Loucy (cell line): ENCODE measurements around the gene CIAPIN1.

Source experiments
- H2AFZ ChIP-seq: fragments of 200-600 bp; sonication (generic); 2 replicates; pipeline ENCODE4 v1.6.0; 2016; ENCODE audit warnings: antibody characterized with exemption, mild to moderate bottlenecking, low read length, moderate library complexity
- H3F3A ChIP-seq: fragments of 200-600 bp; 2 replicates; pipeline ENCODE4 v1.6.0; 2016; ENCODE audit warnings: antibody characterized with exemption, low read depth, mild to moderate bottlenecking
- H3K27me3 ChIP-seq: fragments of 200-600 bp; sonication (generic); 2 replicates; pipeline ENCODE4 v1.6.1; 2014; ENCODE audit warnings: low read length, mild to moderate bottlenecking; ENCODE audit not compliant: insufficient read depth, poor library complexity, severe bottlenecking
- H3K36me3 ChIP-seq: fragments of 200-600 bp; sonication (generic); 2 replicates; pipeline ENCODE4 v1.6.1; 2016; ENCODE audit warnings: low read length; ENCODE audit not compliant: insufficient read depth
- H3K4me1 ChIP-seq: fragments of 200-600 bp; sonication (generic); 2 replicates; pipeline ENCODE4 v1.5.1; 2014; ENCODE audit warnings: low read length, mild to moderate bottlenecking; ENCODE audit not compliant: insufficient read depth, poor library complexity, severe bottlenecking
- H3K4me2 ChIP-seq: fragments of 200-600 bp; sonication (generic); 2 replicates; pipeline ENCODE4 v1.6.0; 2014; ENCODE audit warnings: antibody characterized with exemption, low read length, low read depth, mild to moderate bottlenecking; ENCODE audit not compliant: poor library complexity, severe bottlenecking
- H3K4me3 ChIP-seq: fragments of 200-600 bp; sonication (generic); 2 replicates; pipeline ENCODE4 v1.5.1; 2014; ENCODE audit warnings: low read length, mild to moderate bottlenecking, mixed read lengths; ENCODE audit not compliant: poor library complexity, severe bottlenecking
- H3K79me2 ChIP-seq: fragments of 200-600 bp; sonication (generic); 2 replicates; pipeline ENCODE4 v1.6.1; 2014; ENCODE audit warnings: low read length; ENCODE audit not compliant: insufficient read depth
- H3K9ac ChIP-seq: fragments of 200-600 bp; sonication (generic); 2 replicates; pipeline ENCODE4 v1.6.0; 2014; ENCODE audit warnings: mild to moderate bottlenecking, low read depth, low read length, moderate library complexity; ENCODE audit not compliant: poor library complexity, severe bottlenecking
- H3K9me2 ChIP-seq: fragments of 200-600 bp; sonication (generic); replicated peaks from 2 replicates; pipeline ENCODE4 v1.6.1; 2016; ENCODE audit warnings: low read depth, low read length, mixed read lengths
- H3K9me3 ChIP-seq: fragments of 200-600 bp; sonication (generic); 2 replicates; pipeline ENCODE4 v1.6.1; 2014; ENCODE audit warnings: mild to moderate bottlenecking, antibody characterized with exemption, low read length, low read depth; ENCODE audit not compliant: insufficient read depth
- H4K20me1 ChIP-seq: fragments of 200-600 bp; sonication (generic); 2 replicates; pipeline ENCODE4 v1.6.0; 2014; ENCODE audit warnings: antibody characterized with exemption, low read length, mild to moderate bottlenecking; ENCODE audit not compliant: insufficient read depth, poor library complexity, severe bottlenecking
- CTCF ChIP-seq: fragments of 200-600 bp; sonication (generic); conservative IDR thresholded peaks from 2 replicates; pipeline ENCODE4 v1.5.1; 2014; ENCODE audit warnings: mild to moderate bottlenecking, antibody characterized with exemption, low read length
- EZH2phosphoT487 ChIP-seq: fragments of 200-600 bp; IDR thresholded peaks from 2 replicates; pipeline ENCODE4 v1.6.1; 2018; ENCODE audit warnings: antibody characterized with exemption, mild to moderate bottlenecking, moderate library complexity, borderline replicate concordance

Gene CIAPIN1

GRCh38 chr16:57407521-57408353, 39.4 kb downstream of the CIAPIN1 start:
- Histone ChIP-seq H3K4me1 (peaks cover 4% of the 10 kb centered on the region), H3K27me3 (no peaks in the 10 kb centered on the region), H2AFZ (no peak overlapping the region), H3K36me3 (no peaks in the 10 kb centered on the region), H3K9me3 (no peaks in the 10 kb centered on the region), H3F3A (no peaks in the 10 kb centered on the region), H3K4me2 (no peak overlapping the region), H4K20me1 (no peaks in the 10 kb centered on the region), H3K9me2 (no peaks in the 10 kb centered on the region), H3K9ac (no peak overlapping the region), H3K4me3 (no peak overlapping the region), H3K79me2 (no peaks in the 10 kb centered on the region)
- TF ChIP-seq CTCF: no peak
- no peak for TF ChIP-seq EZH2phosphoT487

GRCh38 chr16:57406881-57407280, 40.3 kb downstream of the CIAPIN1 start:
- Histone ChIP-seq H3K79me2 (no peaks in the 10 kb centered on the region), H3K36me3 (no peaks in the 10 kb centered on the region), H3K9ac (no peak overlapping the region), H2AFZ (no peak overlapping the region), H3K9me3 (no peaks in the 10 kb centered on the region), H3K4me1 (peaks cover 4% of the 10 kb centered on the region), H3K9me2 (no peaks in the 10 kb centered on the region), H3K4me2 (no peak overlapping the region), H3K4me3 (no peak overlapping the region), H3F3A (no peaks in the 10 kb centered on the region), H4K20me1 (no peaks in the 10 kb centered on the region), H3K27me3 (no peaks in the 10 kb centered on the region)
- TF ChIP-seq CTCF (no peak), EZH2phosphoT487 (no peak)

GRCh38 chr16:57405097-57405496, 42.1 kb downstream of the CIAPIN1 start:
- Histone ChIP-seq H3K9me3 (no peaks in the 10 kb centered on the region), H3K4me3 (no peak overlapping the region), H3K4me2 (no peak overlapping the region), H3K79me2 (no peaks in the 10 kb centered on the region), H3K36me3 (no peaks in the 10 kb centered on the region), H3K9me2 (no peaks in the 10 kb centered on the region), H3K4me1 (peaks cover 4% of the 10 kb centered on the region), H3K27me3 (no peaks in the 10 kb centered on the region), H4K20me1 (no peaks in the 10 kb centered on the region), H3K9ac (no peak overlapping the region), H3F3A (no peaks in the 10 kb centered on the region), H2AFZ (no peak overlapping the region)
- TF ChIP-seq EZH2phosphoT487: no peak
